Activated naive CD4-positive, alpha-beta T cell treated with anti-CD3 and anti-CD28 coated beads, Interleukin-2, amount 10 ng/mL, durations not matched to agents 7 days and 5 days (primary cell): ENCODE data around the gene TRIM44.
A peak's percentile ranks its signal among the peaks of the same experiment; 100 is the strongest.
"Not testable (repeated sequence)": the region's sequence is repeated elsewhere in the genome, so short reads cannot be mapped to it uniquely, and the experiment has no call there.

Source experiments
- CTCF ChIA-PET: fragments of 350-600 bp; sonication (Branson Sonifier 250); formaldehyde crosslinking; loops from one replicate; lab custom pipeline; 2021; ENCODE audit warnings: antibody characterized with exemption; lab: Charles Lee
- DNase-seq: peaks from one replicate; pipeline ENCODE4 v3.0.0-alpha.2; 2020
- H3K27ac Mint-ChIP-seq: one replicate; pipeline ENCODE4 v1.8.0; 2021; ENCODE audit warnings: mild to moderate bottlenecking, moderate library complexity, mixed read lengths
- H3K27me3 Mint-ChIP-seq: one replicate; pipeline ENCODE4 v1.8.0; 2021; ENCODE audit warnings: mild to moderate bottlenecking, mixed read lengths
- H3K36me3 Mint-ChIP-seq: one replicate; pipeline ENCODE4 v1.8.0; 2021; ENCODE audit warnings: mixed read lengths
- H3K4me1 Mint-ChIP-seq: one replicate; pipeline ENCODE4 v1.8.0; 2021; ENCODE audit warnings: mixed read lengths
- H3K4me3 Mint-ChIP-seq: one replicate; pipeline ENCODE4 v1.8.0; 2021; ENCODE audit warnings: mild to moderate bottlenecking, moderate library complexity, mixed read lengths
- H3K9me3 Mint-ChIP-seq: one replicate; pipeline ENCODE4 v1.8.0; 2021; ENCODE audit warnings: mixed read lengths

TRIM44 gene

DNA sequence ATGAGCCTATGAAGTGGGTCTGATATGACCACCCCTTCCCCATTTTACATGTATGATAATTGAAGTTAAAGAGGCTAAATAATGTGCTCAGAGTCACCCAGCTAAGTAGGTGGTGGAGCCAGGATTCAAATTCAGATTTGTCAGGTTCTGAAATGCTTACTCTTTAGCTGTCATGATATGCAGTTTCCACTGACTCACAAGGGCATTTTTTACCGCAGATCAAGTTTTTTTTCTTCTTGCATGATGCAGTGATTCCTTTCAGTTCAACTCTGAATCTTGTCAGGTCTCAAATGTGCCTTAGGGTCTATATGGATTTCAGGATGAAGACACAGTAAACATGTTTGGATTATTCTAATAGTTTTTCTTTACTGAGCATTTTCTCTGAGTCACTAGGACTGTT lies 12.6 kb upstream of the TRIM44 start:
- no peak for DNase-seq
- CTCF ChIA-PET = no interaction called here
- H3K36me3 Mint-ChIP-seq = no peaks in the 10 kb centered on the region

DNA sequence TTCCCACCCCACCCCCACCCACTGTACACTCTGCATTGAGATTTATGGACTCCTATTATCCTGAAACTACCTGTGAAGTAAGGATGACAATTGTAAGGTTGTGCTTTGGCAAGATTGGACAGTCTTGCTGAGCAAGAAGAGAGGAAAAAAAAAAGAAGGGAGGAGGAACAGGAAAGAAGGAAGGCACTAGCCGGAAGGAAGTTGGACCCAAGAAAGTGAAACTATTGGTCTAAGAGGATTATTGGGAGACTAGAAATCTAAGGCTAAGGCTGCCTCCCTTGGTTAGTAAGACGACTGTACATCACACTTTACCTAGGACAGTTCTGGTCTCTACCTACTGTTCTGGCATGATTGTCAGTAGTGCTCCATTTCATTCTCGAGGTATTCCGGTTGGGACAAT lies 12.1 kb upstream of the TRIM44 start:
- H3K9me3 Mint-ChIP-seq = no peaks in the 10 kb centered on the region
- H3K36me3 Mint-ChIP-seq = no peaks in the 10 kb centered on the region
- no peaks in the 10 kb centered on the region for H3K4me1 Mint-ChIP-seq
- H3K4me3 Mint-ChIP-seq = no peak overlapping the region
- H3K27ac Mint-ChIP-seq = no peak overlapping the region
- no peak for DNase-seq
- CTCF ChIA-PET = no interaction called here
- peaks cover 11% of the 10 kb centered on the region for H3K27me3 Mint-ChIP-seq

More for the DNA sequence above, 12.6 kb upstream of the TRIM44 start:
- Mint-ChIP-seq H3K9me3 (no peaks in the 10 kb centered on the region), H3K4me1 (no peaks in the 10 kb centered on the region), H3K27ac (no peak overlapping the region), H3K27me3 (peaks cover 11% of the 10 kb centered on the region), H3K4me3 (no peak overlapping the region)

DNA sequence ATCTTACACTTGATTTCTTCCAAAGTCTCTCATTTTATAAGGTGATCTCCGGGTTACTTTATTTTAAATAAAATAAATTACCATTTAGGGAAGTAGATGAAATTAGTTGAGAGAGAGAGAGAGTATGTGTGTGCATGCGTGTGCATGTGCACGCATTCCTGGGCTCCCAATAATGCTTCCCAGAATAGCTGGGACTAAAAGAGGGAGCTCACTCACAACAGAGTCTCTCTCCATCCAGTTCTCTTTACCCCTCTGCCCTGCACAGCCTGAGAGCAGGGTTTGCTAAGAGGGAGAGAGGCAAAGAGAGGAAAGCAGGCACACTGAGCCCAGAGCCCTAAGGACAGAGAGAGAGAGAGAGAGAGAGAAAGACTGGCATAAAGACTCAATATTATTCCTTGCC lies 11.3 kb upstream of the TRIM44 start:
- H3K27me3 Mint-ChIP-seq = peaks cover 16% of the 10 kb centered on the region
- H3K4me1 Mint-ChIP-seq = no peaks in the 10 kb centered on the region
- no peaks in the 10 kb centered on the region for H3K9me3 Mint-ChIP-seq
- no peak for DNase-seq
- CTCF ChIA-PET = no interaction called here
- H3K27ac Mint-ChIP-seq = no peak overlapping the region
- no peaks in the 10 kb centered on the region for H3K36me3 Mint-ChIP-seq
- no peak overlapping the region for H3K4me3 Mint-ChIP-seq

DNA sequence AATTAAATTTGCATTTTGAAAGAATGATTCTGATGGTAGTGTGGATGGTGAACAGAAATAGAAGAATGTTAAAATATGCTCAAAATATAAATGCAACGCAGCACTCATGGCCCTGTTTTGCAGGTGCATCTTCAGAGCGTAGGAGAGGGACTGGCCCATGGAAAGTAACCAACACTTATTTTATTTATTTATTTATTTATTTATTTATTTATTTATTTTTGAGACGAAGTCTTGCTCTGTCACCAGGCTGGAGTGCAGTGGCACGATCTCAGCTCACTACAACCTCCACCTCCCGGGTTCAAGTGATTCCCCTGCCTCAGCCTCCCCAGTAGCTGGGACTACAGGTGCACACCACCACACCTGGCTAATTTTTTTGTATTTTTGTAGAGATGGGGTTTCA lies 9.8 kb upstream of the TRIM44 start:
- H3K36me3 Mint-ChIP-seq, CTCF ChIA-PET, DNase-seq, H3K4me3 Mint-ChIP-seq, H3K27ac Mint-ChIP-seq, H3K9me3 Mint-ChIP-seq, H3K4me1 Mint-ChIP-seq: not testable (repeated sequence)
- H3K27me3 Mint-ChIP-seq = peaks cover 18% of the 10 kb centered on the region

DNA sequence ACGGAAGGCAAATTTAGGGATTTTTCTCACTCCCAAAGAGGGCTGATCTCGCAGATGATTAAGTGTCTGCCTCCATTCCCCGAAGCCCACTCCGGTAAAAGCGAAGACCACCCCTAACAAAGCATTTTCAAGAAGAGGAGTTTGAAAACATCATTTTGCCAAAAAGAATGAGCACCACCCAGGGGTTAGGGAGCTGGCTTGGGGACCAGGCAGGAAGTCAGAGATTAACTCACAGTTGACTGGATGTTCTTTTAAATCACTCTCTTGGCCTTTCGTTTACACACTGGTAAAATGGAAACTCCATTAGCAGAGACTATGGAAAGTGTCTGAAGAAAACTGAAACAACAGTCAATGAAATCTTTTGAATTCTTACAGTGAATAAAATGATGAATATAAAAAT lies 7.9 kb upstream of the TRIM44 start:
- Mint-ChIP-seq H3K27ac (no peak overlapping the region), H3K36me3 (no peaks in the 10 kb centered on the region), H3K27me3 (peaks cover 23% of the 10 kb centered on the region), H3K4me3 (no peak overlapping the region), H3K9me3 (no peaks in the 10 kb centered on the region), H3K4me1 (no peaks in the 10 kb centered on the region)
- no peak for DNase-seq
- CTCF ChIA-PET = no interaction called here

DNA sequence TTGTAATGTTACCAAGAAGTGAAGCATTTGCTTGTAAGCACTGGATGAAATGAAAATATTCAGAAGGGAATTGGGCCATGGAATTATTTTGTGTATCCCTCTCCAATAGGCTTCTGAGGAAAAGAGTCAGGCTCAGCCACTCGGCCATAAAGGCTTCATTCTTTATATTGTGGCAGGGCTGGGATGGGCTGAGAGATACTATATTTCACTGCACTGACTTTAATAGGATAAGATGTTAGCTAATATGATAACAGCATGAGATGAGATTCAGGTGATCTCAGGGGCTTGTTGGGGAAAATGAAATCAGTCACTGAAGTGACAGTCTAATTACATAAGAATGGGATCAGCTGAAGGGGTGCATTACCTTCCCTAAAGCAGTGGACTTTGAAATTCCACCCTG lies 7.3 kb upstream of the TRIM44 start:
- Mint-ChIP-seq H3K27me3 (peaks cover 23% of the 10 kb centered on the region), H3K4me3 (no peak overlapping the region), H3K36me3 (no peaks in the 10 kb centered on the region), H3K9me3 (no peaks in the 10 kb centered on the region), H3K27ac (no peak overlapping the region), H3K4me1 (no peaks in the 10 kb centered on the region)
- CTCF ChIA-PET = no interaction called here
- no peak for DNase-seq

DNA sequence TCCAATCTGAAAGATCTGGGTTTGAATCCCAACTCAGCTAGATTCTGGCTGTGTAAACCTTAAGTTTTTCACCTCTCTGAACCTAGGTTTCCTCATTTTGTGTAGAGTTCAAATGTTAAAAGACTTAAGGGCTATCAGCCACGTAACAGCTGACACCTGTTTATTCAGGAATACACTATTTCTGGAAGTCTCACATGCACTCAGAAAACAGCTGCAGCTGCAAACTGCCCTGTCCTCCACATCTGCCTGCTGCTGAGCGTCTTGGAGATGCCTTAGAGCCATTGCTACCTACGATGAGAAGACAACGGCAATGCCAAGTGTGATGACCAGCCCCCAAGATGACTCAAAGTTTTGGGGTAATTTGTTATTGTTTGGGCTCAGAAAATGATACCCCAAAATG lies 6.7 kb upstream of the TRIM44 start:
- no peaks in the 10 kb centered on the region for H3K36me3 Mint-ChIP-seq
- CTCF ChIA-PET = no interaction called here
- no peak for DNase-seq
- H3K4me1 Mint-ChIP-seq = no peaks in the 10 kb centered on the region
- no peak overlapping the region for H3K27ac Mint-ChIP-seq
- H3K4me3 Mint-ChIP-seq = no peak overlapping the region
- H3K27me3 Mint-ChIP-seq = peaks cover 23% of the 10 kb centered on the region
- no peaks in the 10 kb centered on the region for H3K9me3 Mint-ChIP-seq

DNA sequence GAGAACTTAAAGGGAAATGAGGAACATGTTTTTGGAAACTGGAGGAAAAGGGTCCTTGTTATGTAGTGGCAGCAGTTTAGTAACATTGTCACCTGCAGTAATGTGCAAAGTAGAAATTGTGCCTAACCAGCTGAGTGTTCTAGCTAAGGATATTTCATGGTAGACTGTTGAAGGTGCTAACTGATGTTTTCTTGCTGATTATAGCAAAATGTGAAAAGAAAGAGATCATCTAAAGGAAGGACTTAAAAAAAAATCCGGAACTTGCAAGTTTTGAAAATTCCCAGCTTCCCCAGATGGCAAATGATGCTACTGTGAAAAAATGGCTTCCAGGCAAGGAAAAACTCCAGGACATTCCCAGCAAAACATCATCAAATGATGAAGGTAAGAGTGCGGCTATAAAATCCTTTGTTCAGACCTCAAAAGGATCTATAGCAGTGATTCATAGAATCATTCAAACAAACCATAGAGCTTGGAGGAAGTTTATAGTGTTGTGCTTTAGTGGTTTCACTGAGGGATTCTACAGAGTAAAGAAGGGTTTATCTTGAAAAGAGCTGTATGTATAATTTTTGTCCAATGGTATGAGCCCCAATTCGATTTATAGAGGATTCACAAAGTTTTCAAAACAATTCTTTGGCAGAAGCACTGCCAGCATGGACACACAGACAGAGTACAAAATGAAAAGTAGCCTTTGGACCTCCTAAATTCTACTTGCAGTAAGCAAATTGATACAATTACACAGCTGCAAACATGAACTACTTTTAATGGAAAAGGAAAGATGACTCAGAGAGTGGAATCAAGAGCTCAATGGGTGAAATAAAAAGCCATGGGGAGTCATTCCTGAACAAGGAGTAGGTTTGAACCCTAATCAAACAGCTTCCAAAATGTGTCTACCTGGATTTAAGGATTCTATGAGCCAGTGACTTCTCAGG lies 4.3 kb upstream of the TRIM44 start:
- Mint-ChIP-seq H3K27ac (no peak overlapping the region), H3K9me3 (peaks cover 3% of the 10 kb centered on the region), H3K4me1 (peaks cover 20% of the 10 kb centered on the region), H3K4me3 (no peak overlapping the region), H3K36me3 (peaks cover 8% of the 10 kb centered on the region), H3K27me3 (peaks cover 30% of the 10 kb centered on the region)
- no peak for DNase-seq
- CTCF ChIA-PET = interaction anchor here (1.0 kb wide), 1 partner anchor 164 kb away, joined by 3 read pairs; no protein-coding TSS in a partner anchor

DNA sequence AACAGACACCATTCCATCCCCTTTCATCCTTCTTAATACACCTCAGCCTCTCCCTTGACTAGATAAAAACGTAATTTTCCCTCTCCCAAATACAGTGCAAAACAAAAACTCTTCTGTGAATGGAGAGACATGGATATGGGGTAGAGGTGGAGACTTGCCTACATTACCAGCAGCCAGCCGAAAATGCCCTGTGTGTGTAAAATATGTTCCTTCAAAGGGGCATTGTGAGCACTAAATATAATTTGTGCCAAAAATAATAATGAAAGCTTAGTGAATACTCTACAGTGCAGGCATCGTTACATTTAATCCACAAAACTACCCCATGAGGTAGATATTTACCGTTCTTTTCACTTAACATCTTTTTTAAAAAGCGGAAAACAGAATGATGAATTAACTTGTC lies 1.0 kb upstream of the TRIM44 start:
- H3K9me3 Mint-ChIP-seq = peaks cover 27% of the 10 kb centered on the region
- H3K27ac Mint-ChIP-seq = peak overlapping the region; percentile 95
- peaks cover 24% of the 10 kb centered on the region for H3K27me3 Mint-ChIP-seq
- peak overlapping the region; percentile 89 for H3K4me3 Mint-ChIP-seq
- peaks cover 47% of the 10 kb centered on the region for H3K4me1 Mint-ChIP-seq
- peaks cover 33% of the 10 kb centered on the region for H3K36me3 Mint-ChIP-seq
- CTCF ChIA-PET = interaction anchor here (0.9 kb wide), 1 partner anchor 14 kb away, joined by 3 read pairs; no protein-coding TSS in a partner anchor
- DNase-seq = no peak

DNA sequence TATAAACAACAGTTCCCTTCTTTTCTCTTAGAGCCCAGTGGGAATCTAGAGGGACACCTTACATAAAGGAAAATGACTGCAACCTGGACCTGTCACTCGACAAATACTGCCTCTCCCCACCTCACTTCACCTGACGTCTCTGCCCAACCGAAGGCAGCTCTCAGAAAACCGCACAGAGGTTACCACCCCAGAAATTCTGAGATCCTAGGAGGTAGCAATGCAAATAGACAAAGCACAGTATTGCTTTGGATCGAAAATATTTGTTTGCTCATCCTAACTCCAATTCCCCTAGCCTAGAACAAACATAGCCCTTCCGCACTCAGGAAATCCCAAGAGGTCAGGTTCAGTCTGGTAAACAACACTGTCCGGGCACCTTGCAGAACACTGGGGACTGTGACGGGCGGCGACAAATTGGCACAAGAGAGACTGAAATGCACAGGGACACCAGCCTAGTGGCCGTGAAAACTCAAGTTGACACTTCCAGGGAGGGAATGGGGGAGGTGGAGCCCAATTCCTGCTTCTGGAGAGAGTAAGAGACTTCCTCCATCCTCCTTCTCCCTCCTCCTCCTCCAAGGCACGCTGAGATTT lies 420 bp upstream of the TRIM44 start:
- H3K27ac Mint-ChIP-seq = peak overlapping the region; percentile 95
- CTCF ChIA-PET = interaction anchor here (0.9 kb wide), 1 partner anchor 14 kb away, joined by 3 read pairs; no protein-coding TSS in a partner anchor
- H3K27me3 Mint-ChIP-seq = peaks cover 23% of the 10 kb centered on the region
- H3K9me3 Mint-ChIP-seq = peaks cover 29% of the 10 kb centered on the region
- peak overlapping the region; percentile 89 for H3K4me3 Mint-ChIP-seq
- H3K4me1 Mint-ChIP-seq = peaks cover 47% of the 10 kb centered on the region
- DNase-seq = peak; percentile 40
- peaks cover 36% of the 10 kb centered on the region for H3K36me3 Mint-ChIP-seq

DNA sequence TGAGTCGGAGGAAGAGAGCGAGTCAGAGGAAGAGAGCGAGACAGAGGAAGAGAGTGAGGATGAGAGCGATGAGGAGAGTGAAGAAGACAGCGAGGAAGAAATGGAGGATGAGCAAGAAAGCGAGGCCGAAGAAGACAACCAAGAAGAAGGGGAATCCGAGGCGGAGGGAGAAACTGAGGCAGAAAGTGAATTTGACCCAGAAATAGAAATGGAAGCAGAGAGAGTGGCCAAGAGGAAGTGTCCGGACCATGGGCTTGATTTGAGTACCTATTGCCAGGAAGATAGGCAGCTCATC lies 780 bp downstream of the TRIM44 start:
- Mint-ChIP-seq H3K4me3 (peak overlapping the region; percentile 89), H3K27me3 (peaks cover 14% of the 10 kb centered on the region), H3K36me3 (peaks cover 39% of the 10 kb centered on the region), H3K27ac (peak overlapping the region; percentile 95), H3K4me1 (peaks cover 47% of the 10 kb centered on the region), H3K9me3 (peaks cover 34% of the 10 kb centered on the region)
- CTCF ChIA-PET = no interaction called here
- DNase-seq = no peak

DNA sequence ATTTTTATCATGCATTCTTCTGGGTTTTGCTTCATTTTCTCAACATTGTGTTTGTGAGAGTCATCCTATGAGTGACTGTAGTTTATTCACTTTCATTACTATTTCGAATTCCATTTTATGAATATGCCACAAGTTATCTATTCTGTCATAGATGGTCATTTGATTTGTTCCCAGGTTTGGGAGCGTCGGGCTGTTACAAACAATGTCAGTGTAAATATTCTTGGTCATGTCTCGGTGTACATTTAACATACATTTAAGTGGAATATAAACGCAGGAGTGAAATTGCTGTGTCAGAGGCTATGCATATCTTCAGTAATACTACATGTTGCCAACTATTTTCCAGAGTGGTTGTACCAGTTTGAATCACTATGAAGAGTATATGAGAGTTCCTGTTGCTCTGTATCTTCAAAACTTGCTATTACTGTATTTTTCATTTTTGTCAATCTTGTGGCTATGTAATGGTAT lies 2.4 kb downstream of the TRIM44 start:
- Mint-ChIP-seq H3K27ac (no peak overlapping the region), H3K9me3 (peaks cover 39% of the 10 kb centered on the region), H3K36me3 (peaks cover 46% of the 10 kb centered on the region), H3K27me3 (peaks cover 14% of the 10 kb centered on the region), H3K4me1 (peaks cover 49% of the 10 kb centered on the region), H3K4me3 (no peak overlapping the region)
- DNase-seq = no peak
- CTCF ChIA-PET = no interaction called here

DNA sequence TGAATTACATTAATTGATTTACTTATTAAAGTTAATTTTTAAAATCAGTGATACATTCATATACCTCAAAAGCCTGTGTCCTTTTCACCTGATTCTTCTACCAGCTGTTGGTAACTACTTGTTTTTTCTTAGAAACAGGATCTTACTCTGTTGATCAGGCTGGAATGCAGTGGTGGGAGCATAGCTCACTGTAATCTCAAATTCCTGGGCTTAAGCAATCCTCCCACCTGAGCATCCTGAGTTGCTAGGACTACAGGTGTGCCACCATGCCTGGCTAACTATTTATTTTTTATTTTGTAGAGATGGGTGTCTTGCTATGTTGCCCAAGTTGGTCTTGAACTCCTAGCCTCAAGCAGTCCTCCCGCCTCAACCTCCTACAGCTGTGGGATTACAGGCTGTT lies 4.7 kb downstream of the TRIM44 start:
- no peak overlapping the region for H3K4me3 Mint-ChIP-seq
- H3K9me3 Mint-ChIP-seq = peaks cover 39% of the 10 kb centered on the region
- no peak for DNase-seq
- H3K4me1 Mint-ChIP-seq = peaks cover 50% of the 10 kb centered on the region
- H3K27ac Mint-ChIP-seq = no peak overlapping the region
- peaks cover 10% of the 10 kb centered on the region for H3K27me3 Mint-ChIP-seq
- CTCF ChIA-PET = no interaction called here
- peaks cover 53% of the 10 kb centered on the region for H3K36me3 Mint-ChIP-seq

DNA sequence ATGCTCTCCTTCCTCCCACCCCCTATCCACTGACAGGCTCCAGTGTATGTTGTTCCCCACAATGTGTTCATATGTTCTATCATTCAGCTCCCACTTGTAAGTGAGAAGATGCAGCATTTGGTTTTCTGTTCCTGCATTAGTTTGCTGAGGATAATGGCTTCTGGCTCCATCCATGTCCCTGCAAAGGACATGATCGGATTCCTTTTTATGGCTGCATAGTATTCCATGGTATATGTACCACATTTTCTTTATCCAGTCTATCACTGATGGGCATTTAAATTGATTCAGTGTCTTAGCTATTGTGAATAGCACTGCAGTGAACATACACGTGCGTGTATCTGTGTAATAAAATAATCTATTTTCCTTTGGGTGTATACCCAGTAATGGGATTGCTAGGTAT lies 5.8 kb downstream of the TRIM44 start:
- H3K27ac Mint-ChIP-seq, H3K4me3 Mint-ChIP-seq, H3K27me3 Mint-ChIP-seq, CTCF ChIA-PET, DNase-seq: not testable (repeated sequence)
- Mint-ChIP-seq H3K9me3 (peaks cover 35% of the 10 kb centered on the region), H3K4me1 (peaks cover 39% of the 10 kb centered on the region), H3K36me3 (peaks cover 47% of the 10 kb centered on the region)
